Vagina (tissue), 2 donors: ENCODE results near the gene CASZ1. TPM values are rescaled to one million over a fixed set of nuclear protein-coding genes. Genes with fewer than 3 reads are reported as not detected.

Experiments used
- DNase-seq, 2 donors: peaks; one replicate each; pipeline ENCODE4 v3.0.0-alpha.2; 2017; ENCODE audit errors: extremely low spot score in 2 of 2
- H3K27ac ChIP-seq: fragments of 200-600 bp; sonication (generic); one replicate; pipeline ENCODE4 v1.5.1; 2019
- H3K27me3 ChIP-seq: fragments of 200-600 bp; sonication (generic); one replicate; pipeline ENCODE4 v1.5.1; 2019
- H3K36me3 ChIP-seq, 2 donors: fragments of 200-600 bp; sonication (generic); one replicate each; pipeline ENCODE4 v1.5.1; 2017 to 2019
- H3K4me1 ChIP-seq: fragments of 200-600 bp; sonication (generic); one replicate; pipeline ENCODE4 v1.5.1; 2019
- H3K4me3 ChIP-seq, 2 donors: fragments of 200-600 bp; sonication (generic); 1 replicate in 1 of 2; 2 replicates in 1 of 2; pipeline ENCODE4 v1.5.1; 2016 to 2019
- H3K9me3 ChIP-seq: fragments of 200-600 bp; sonication (generic); one replicate; pipeline ENCODE4 v1.5.1; 2019
- POLR2A ChIP-seq, 2 donors: fragments of 450-650 bp; IDR thresholded peaks; one replicate each; pipeline ENCODE4 v1.6.1; 2017; ENCODE audit warnings: antibody characterized with exemption in 2 of 2, mild to moderate bottlenecking in 2 of 2, moderate library complexity in 2 of 2
- POLR2AphosphoS5 ChIP-seq, 2 donors: sonication (generic); formaldehyde crosslinking; IDR thresholded peaks; one replicate each; pipeline ENCODE4 v1.9.0; 2017; ENCODE audit warnings: antibody characterized with exemption in 2 of 2, mild to moderate bottlenecking in 2 of 2, low read depth in 1 of 2; ENCODE audit not compliant: insufficient read depth in 1 of 2
- intact Hi-C: fragments of 100-400 bp; cut with DNase I; formaldehyde crosslinking; loops from one replicate; pipeline ENCODE4 v1.15.1; 2023
- total RNA-seq: library from RNA; depleted of rRNA; stranded (reverse); fragments of >200 nt; gene quantifications from one replicate; pipeline ENCODE4 v1.2.3, GENCODE V29; 2016
- TF ChIP-seq, protein P1 (sequence below), 3 experiments: fragments of 450-650 bp in 2 of 3; fragments of 200-600 bp in 1 of 3; sonication (generic) in 1 of 3; IDR thresholded peaks; one replicate each; pipeline ENCODE4 v1.5.1; 2017 to 2019; ENCODE audit warnings: antibody characterized with exemption in 3 of 3, mild to moderate bottlenecking in 2 of 3, moderate library complexity in 2 of 3

The CASZ1 gene
- total RNA-seq, 1 donor from 2014 or later: 30.7 TPM

GRCh38 chr1:10659646-10660540 lies 136.6 kb downstream of the CASZ1 start:
- no peak for DNase-seq
- no peaks in the 10 kb centered on the region for H3K27me3 ChIP-seq
- H3K4me3 ChIP-seq: no peak overlapping the region
- H3K9me3 ChIP-seq: no peaks in the 10 kb centered on the region
- no peak overlapping the region for H3K27ac ChIP-seq
- TF ChIP-seq, protein P1, sequence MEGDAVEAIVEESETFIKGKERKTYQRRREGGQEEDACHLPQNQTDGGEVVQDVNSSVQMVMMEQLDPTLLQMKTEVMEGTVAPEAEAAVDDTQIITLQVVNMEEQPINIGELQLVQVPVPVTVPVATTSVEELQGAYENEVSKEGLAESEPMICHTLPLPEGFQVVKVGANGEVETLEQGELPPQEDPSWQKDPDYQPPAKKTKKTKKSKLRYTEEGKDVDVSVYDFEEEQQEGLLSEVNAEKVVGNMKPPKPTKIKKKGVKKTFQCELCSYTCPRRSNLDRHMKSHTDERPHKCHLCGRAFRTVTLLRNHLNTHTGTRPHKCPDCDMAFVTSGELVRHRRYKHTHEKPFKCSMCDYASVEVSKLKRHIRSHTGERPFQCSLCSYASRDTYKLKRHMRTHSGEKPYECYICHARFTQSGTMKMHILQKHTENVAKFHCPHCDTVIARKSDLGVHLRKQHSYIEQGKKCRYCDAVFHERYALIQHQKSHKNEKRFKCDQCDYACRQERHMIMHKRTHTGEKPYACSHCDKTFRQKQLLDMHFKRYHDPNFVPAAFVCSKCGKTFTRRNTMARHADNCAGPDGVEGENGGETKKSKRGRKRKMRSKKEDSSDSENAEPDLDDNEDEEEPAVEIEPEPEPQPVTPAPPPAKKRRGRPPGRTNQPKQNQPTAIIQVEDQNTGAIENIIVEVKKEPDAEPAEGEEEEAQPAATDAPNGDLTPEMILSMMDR (IDR thresholded peaks at IDR 0.05): no peak
- no peak for TF ChIP-seq POLR2A (IDR thresholded peaks at IDR 0.05)
- TF ChIP-seq POLR2AphosphoS5 (IDR thresholded peaks at IDR 0.05; ENCODE audit: insufficient read depth in 1 of 2, low read depth in 1 of 2): no peak
- no peaks in the 10 kb centered on the region for H3K4me1 ChIP-seq
- intact Hi-C loops: loop anchor here (1.0 kb wide), 1 partner anchor 31 kb away; no protein-coding TSS in a partner anchor
- H3K36me3 ChIP-seq: peaks cover 0 to 16% of the 10 kb centered on the region in 2 donors

- Histone ChIP-seq H3K4me3 (no peak overlapping the region), H3K4me1 (no peaks in the 10 kb centered on the region), H3K9me3 (no peaks in the 10 kb centered on the region), H3K27ac (no peak overlapping the region), H3K36me3 (peaks cover 0 to 16% of the 10 kb centered on the region in 2 donors), H3K27me3 (no peaks in the 10 kb centered on the region)
- no peak for TF ChIP-seq POLR2AphosphoS5 (IDR thresholded peaks at IDR 0.05; ENCODE audit: insufficient read depth in 1 of 2, low read depth in 1 of 2)
- TF ChIP-seq, protein P1 (IDR thresholded peaks at IDR 0.05): no peak
- TF ChIP-seq POLR2A (IDR thresholded peaks at IDR 0.05): no peak
- no peak for DNase-seq
- intact Hi-C loops: loop anchor here (1.0 kb wide), 1 partner anchor 32 kb away; no protein-coding TSS in a partner anchor
These were observed 137.2 kb downstream of the CASZ1 start for GRCh38 chr1:10659218-10659617.

GRCh38 chr1:10658396-10659066 lies 137.9 kb downstream of the CASZ1 start:
- peaks cover 0 to 16% of the 10 kb centered on the region in 2 donors for H3K36me3 ChIP-seq

GRCh38 chr1:10657088-10657847 lies 139.2 kb downstream of the CASZ1 start:
- TF ChIP-seq, protein P1 (IDR thresholded peaks at IDR 0.05): no peak
- TF ChIP-seq POLR2AphosphoS5 (IDR thresholded peaks at IDR 0.05; ENCODE audit: insufficient read depth in 1 of 2, low read depth in 1 of 2): no peak
- no peak for TF ChIP-seq POLR2A (IDR thresholded peaks at IDR 0.05)
- peaks cover 0 to 16% of the 10 kb centered on the region in 2 donors for H3K36me3 ChIP-seq
- no peak overlapping the region for H3K27ac ChIP-seq
- intact Hi-C loops: no loop called here
- no peak for DNase-seq
- no peaks in the 10 kb centered on the region for H3K27me3 ChIP-seq
- H3K4me3 ChIP-seq: no peak overlapping the region
- no peaks in the 10 kb centered on the region for H3K9me3 ChIP-seq
- H3K4me1 ChIP-seq: no peaks in the 10 kb centered on the region

More at GRCh38 chr1:10658396-10659066, 137.9 kb downstream of the CASZ1 start:
- intact Hi-C loops: loop anchor here (1.0 kb wide), 1 partner anchor 33 kb away; no protein-coding TSS in a partner anchor
- H3K27ac ChIP-seq: no peak overlapping the region
- H3K4me1 ChIP-seq: no peaks in the 10 kb centered on the region
- TF ChIP-seq POLR2AphosphoS5 (IDR thresholded peaks at IDR 0.05; ENCODE audit: insufficient read depth in 1 of 2, low read depth in 1 of 2) (no peak), POLR2A (IDR thresholded peaks at IDR 0.05) (no peak)
- TF ChIP-seq, protein P1 (IDR thresholded peaks at IDR 0.05): no peak
- H3K9me3 ChIP-seq: no peaks in the 10 kb centered on the region
- no peak overlapping the region for H3K4me3 ChIP-seq
- DNase-seq: no peak
- no peaks in the 10 kb centered on the region for H3K27me3 ChIP-seq
